Stimulated activated CD8-positive, alpha-beta memory T cell treated with anti-CD3 and anti-CD28 coated beads, Interleukin-4, amount 100 ng/mL, for 24 hours (primary cell): ENCODE results near the gene MTSS2.

Experiments used
- DNase-seq: peaks from one replicate; pipeline ENCODE4 v3.0.0-alpha.2; 2020; ENCODE audit warnings: low read depth

MTSS2 gene

GRCh38 chr16:70714581-70715054 is 28.8 kb upstream of the MTSS2 start:
- no peak for DNase-seq

GRCh38 chr16:70713824-70714223 is 28.0 kb upstream of the MTSS2 start:
- DNase-seq = no peak

- no peak for DNase-seq
These were observed 27.5 kb upstream of the MTSS2 start for GRCh38 chr16:70713342-70713741.

- no peak for DNase-seq
These were observed 27.1 kb upstream of the MTSS2 start for GRCh38 chr16:70712942-70713341.

DNA sequence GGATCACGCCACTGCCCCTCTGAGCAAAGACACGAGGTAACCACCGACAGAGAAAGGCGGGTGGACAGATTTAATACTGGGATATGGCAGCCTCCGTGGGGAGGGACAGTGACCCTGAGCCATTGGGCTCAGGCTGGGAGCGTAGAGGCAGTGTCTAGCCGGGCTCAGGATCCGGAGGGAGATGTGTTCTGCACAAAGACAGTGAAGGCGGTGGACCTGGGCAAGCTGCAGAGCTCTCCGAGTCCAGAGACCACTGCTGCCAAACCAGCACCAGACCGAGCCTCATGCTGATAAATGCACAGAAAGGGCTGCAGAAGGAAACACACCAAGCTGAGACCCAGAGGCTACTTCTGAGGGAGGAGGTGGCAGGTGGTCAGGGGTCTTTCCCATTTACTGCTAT is 26.5 kb upstream of the MTSS2 start:
- DNase-seq = no peak

DNA sequence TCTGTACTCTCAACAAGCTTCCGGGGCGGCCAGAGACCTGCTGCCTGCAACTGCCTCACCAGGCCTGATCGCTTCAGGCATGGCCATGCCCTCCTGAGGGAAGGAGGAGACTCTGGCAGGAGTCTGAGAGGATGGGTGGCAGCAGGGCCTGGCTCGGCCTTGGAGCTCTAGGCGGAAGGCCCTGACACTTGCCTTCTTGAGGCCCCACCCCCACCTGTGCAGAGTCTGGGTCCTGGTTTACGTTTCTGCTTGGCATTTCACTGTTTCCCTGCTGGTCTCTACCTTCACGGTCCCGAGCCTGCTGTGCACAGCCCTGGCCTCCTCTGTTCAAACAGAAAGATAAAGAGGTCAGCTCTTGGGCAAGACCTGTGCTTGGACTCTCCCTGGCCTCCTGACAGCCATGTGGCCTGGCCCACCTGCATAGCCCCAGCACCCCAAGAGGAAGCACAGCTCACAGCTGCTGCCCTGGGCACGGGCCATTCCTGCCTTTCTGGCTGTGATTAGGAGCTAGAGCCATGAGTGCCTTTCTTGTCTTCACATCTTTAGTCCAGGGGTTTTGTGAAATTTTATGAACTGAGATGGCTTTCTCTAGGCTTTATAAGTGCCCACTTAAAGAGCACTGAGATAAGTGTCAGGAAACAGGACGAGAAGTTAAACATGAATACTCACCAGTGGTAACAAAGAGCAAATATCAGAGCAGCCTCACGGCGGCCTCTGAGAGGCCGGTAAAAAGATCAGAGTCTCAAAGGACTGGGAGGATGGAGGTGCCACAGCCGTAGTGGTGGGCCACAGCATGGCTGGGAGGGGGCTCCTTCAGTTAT is 25.6 kb upstream of the MTSS2 start:
- no peak for DNase-seq

GRCh38 chr16:70710422-70711210 is 24.8 kb upstream of the MTSS2 start:
- no peak for DNase-seq

DNA sequence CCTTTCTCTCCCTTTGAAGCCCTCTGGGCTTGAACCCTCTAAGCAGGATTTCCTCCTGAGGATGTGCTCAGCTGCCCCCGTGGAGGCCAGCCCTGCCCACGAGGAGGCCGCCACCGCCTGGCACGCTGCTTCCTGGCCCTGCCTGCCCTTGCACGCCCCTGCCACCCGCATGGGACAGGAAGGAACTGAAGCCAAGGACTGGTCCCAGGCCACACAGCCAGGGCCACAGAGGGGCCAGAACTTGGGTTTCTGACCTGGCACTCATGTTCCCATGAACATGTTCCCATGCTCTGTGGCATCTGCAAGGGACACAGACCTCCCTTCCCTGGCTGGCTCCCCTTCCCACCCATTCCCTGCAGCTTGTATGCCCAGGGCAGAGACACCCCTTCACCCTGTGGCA is 24.1 kb upstream of the MTSS2 start:
- no peak for DNase-seq

- DNase-seq = no peak
These were observed 23.6 kb upstream of the MTSS2 start for GRCh38 chr16:70709457-70709856.

GRCh38 chr16:70708366-70709246 is 22.8 kb upstream of the MTSS2 start:
- DNase-seq = no peak

DNA sequence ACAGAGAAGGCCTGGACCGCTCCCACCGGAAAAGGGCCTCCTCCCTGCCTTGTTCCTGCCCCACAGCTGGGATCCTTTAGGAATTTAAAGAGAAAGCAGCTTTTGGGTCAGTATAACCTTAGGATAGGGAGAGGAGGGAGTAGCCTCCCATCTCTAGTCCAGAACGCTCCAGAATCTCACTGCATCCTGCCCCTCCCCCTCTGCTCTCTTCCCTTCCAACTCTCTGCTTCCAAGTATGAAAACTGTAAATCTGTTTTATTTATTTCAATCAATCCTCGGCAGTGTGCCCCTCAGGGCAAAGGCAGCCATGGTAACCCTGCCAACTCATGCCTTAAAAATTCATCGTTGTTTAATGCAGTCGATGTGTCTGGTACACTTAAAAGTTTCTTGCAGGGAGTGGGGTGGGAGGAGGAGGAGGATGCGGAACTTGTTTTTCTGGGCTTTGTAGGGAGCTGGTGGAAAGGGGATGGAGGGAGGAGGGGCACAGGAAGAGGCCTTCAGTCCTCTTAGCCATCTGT is 21.2 kb upstream of the MTSS2 start:
- DNase-seq = no peak

GRCh38 chr16:70705056-70705455 is 19.2 kb upstream of the MTSS2 start:
- no peak for DNase-seq

- no peak for DNase-seq
These were observed 18.7 kb upstream of the MTSS2 start for GRCh38 chr16:70704586-70704985.

DNA sequence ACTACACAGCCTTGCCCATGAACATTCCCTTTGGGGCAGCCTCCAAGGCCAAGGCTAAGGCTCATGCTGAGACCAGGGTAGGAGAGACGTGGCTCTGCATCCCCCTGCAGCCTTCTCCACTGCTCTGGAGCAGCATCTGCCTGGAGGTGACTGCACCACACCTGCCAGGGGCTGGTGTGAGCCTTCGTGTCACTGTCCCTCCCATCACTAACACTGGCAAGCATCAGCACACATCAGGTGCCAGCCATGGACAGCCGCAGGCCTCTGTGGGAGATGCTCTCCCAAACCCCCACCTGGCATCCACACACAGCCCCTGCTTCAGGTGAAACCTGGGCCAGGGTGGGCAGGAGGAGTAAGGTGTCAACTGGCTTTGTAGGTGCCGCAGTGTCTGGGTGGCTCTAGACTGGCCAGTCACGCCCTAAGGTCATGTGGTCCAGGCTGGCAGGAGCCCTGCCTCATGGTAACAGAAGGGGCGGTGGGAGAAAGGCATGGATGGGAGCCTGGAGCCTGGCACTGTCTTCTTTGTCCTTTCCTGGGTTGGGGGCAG is 18.1 kb upstream of the MTSS2 start:
- DNase-seq = no peak

DNA sequence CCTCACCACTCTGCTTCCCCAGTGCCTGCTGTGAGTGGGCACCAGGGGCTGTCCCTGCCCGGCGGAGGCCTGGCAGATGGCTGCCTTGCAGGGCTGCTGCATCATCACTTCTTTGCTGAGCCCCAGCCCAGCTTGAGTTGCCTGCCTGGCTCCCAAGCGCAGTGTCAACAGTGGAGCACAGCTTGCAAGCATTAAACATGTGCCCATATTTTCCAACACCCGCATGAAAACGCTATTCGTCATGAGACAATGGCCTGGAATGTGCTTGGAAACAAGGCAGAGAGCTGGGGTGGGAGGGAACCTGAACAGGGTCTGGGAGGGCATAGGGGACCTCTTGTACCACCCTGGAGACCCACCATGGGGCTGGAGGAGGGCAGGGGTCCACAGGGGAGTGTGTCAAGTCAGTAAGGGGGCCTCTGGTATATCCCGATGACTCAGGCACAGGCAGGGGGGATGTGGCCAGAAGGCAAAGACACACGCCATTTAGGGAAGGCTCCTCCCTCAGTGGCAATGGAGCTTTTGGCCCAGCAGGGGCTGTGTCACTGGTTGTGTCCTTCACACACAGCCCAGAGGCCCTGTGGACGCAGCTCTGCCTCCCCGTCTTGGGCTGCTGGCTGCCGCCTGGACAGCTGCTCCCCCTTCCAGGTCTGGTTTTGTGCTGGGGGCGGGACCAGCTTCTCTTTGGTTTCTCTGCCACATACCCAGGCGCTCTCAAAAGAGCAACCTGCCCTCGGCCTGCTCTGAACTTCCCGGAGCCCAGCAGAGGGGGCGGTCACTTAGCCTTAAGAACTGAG is 17.4 kb upstream of the MTSS2 start:
- no peak for DNase-seq

- no peak for DNase-seq
These were observed 16.8 kb upstream of the MTSS2 start for GRCh38 chr16:70702624-70703023.

DNA sequence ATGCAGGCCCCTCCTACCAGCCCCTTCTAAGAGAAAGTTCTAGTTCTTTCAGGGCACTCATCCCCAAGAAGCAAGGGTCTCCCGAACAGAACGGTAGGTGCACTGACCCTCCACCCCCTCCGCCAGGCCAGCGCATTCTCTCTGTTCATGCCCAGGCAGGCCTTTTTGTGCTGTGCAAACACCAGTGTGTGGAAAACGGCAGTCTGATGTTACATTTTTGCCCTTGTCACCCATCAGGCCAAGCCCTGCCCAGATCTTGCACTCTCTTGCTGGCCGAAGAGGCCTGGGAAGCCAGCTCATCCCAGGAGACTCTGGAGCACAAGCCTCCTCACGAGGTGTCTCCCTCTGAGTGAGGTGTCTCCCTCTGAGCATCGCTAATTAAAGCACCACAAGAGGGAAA is 16.1 kb upstream of the MTSS2 start:
- no peak for DNase-seq

- no peak for DNase-seq
These were observed 15.7 kb upstream of the MTSS2 start for GRCh38 chr16:70701596-70701995.

DNA sequence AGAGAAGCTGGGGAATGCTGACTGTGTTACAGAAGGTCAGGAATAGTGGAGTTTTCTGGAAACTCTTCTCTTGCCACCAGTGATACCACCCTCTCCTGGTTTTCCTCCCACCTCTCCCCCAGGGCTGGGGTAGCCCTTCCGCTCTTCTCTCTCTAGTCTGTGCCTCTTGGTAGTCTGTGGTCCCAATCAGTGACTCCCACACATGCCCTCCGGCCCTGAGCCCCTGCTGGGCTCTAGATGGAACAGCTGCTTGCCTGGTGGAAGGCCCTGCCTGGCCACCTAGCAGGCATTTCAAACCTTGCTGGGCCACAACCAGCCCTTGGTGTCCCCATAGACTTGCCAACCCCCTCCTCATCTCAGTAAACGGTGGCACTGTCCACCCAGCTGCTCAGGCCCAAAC is 15.2 kb upstream of the MTSS2 start:
- no peak for DNase-seq

DNA sequence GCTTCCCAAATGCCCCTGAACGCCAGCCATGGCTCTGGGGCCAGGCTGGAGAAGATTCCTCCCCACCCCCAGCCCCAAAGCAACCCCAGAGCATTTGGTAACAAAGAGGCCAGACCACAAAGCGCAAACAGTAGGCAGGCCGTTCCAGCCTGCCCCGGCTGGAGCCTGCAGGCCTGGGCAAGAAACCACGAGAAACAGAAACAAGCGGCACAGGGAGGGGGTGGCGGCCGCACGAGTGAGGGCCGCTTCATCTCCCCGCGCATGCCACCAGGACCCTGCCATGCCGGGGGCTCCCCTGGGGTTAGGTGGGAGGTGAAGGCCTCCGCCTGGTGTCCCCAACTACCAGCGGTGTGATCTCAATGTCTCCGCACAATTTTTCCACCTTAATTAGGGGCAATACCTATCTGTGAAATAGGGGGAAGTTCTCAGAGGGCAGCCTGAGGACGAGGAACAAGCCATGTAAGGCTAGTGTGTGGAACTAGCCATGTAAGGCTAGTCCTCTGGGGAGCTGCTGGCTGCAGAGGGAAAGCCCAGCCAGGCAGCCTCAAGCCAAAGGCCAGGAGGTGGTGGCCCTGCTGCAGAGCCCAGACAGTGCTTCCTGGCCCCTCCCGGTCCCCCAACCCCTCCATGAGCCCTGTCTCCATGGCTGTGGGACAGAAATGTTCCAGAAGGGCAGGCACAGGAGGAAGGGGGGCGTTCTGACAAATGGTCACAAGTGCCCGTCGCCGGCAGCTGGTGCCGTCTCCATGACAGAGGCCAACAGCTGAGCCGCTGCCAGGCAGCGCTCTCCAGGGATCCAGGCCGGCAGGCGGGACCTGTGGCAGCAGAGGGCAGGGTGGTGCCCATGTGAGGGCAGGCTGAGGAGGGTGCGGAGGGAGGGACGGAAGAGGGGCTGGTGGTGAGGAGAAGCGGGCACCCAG is 14.5 kb upstream of the MTSS2 start:
- no peak for DNase-seq
